HG03108 (cell line): Measurements from ENCODE around the gene PTPRN2.

ENCODE experiments used
- ATAC-seq: cut with Tn5 transposase; IDR thresholded peaks from one replicate; pipeline ENCODE4 v1.9.1; 2021; ENCODE audit warnings: moderate library complexity; ENCODE audit not compliant: unreplicated experiment

PTPRN2 gene

GRCh38 chr7:158374586-158374985 is 213.0 kb downstream of the PTPRN2 start:
- no peak for ATAC-seq

- no peak for ATAC-seq
Observed at GRCh38 chr7:158374146-158374545, 213.5 kb downstream of the PTPRN2 start.

- ATAC-seq, result no peak
Observed at GRCh38 chr7:158373476-158374133, 214.0 kb downstream of the PTPRN2 start.

- no peak for ATAC-seq
Observed at GRCh38 chr7:158372400-158373342, 215.0 kb downstream of the PTPRN2 start.

GRCh38 chr7:158371856-158372255 is 215.8 kb downstream of the PTPRN2 start:
- no peak for ATAC-seq

GRCh38 chr7:158369866-158370265 is 217.8 kb downstream of the PTPRN2 start:
- no peak for ATAC-seq

- no peak for ATAC-seq
Observed at GRCh38 chr7:158369290-158369689, 218.3 kb downstream of the PTPRN2 start.

GRCh38 chr7:158368449-158368848 is 219.2 kb downstream of the PTPRN2 start:
- ATAC-seq, result no peak

GRCh38 chr7:158367634-158367982 is 220.0 kb downstream of the PTPRN2 start:
- ATAC-seq, result no peak

- no peak for ATAC-seq
Observed at GRCh38 chr7:158366916-158367633, 220.5 kb downstream of the PTPRN2 start.

GRCh38 chr7:158366346-158366745 is 221.3 kb downstream of the PTPRN2 start:
- no peak for ATAC-seq

GRCh38 chr7:158365267-158365666 is 222.4 kb downstream of the PTPRN2 start:
- ATAC-seq, result no peak

GRCh38 chr7:158364451-158364850 is 223.2 kb downstream of the PTPRN2 start:
- no peak for ATAC-seq

GRCh38 chr7:158362912-158363905 is 224.4 kb downstream of the PTPRN2 start:
- no peak for ATAC-seq

GRCh38 chr7:158362001-158362400 is 225.6 kb downstream of the PTPRN2 start:
- ATAC-seq, result no peak

- ATAC-seq, result no peak
Observed at GRCh38 chr7:158361326-158361946, 226.2 kb downstream of the PTPRN2 start.

- no peak for ATAC-seq
Observed at GRCh38 chr7:158358926-158359645, 228.5 kb downstream of the PTPRN2 start.

- no peak for ATAC-seq
Observed at GRCh38 chr7:158357898-158358821, 229.5 kb downstream of the PTPRN2 start.
